HEK293 (cell line): ENCODE data around the gene CRIP1.

ENCODE experiments used
- BCL11A ChIP-seq: fragments of 450-650 bp; formaldehyde crosslinking; IDR thresholded peaks from 2 replicates; pipeline ENCODE4 v1.5.1; 2016; ENCODE audit warnings: low read depth, missing biosample characterization, missing genetic modification characterization
- CTCF ChIP-seq: fragments of 450-650 bp; formaldehyde crosslinking; IDR thresholded peaks from 2 replicates; pipeline ENCODE4 v1.5.1; 2016; ENCODE audit warnings: missing biosample characterization, missing genetic modification characterization
- HIC1 ChIP-seq: fragments of 450-650 bp; formaldehyde crosslinking; IDR thresholded peaks from 2 replicates; pipeline ENCODE4 v1.5.1; 2016; ENCODE audit warnings: missing biosample characterization, missing genetic modification characterization
- KLF1 ChIP-seq: fragments of 450-650 bp; formaldehyde crosslinking; IDR thresholded peaks from 2 replicates; pipeline ENCODE4 v1.5.1; 2016; ENCODE audit warnings: missing biosample characterization, missing genetic modification characterization
- KLF10 ChIP-seq: fragments of 450-650 bp; IDR thresholded peaks from 2 replicates; pipeline ENCODE4 v1.5.1; 2018; ENCODE audit warnings: missing biosample characterization, mild to moderate bottlenecking, missing genetic modification characterization
- KLF9 ChIP-seq: fragments of 450-650 bp; formaldehyde crosslinking; IDR thresholded peaks from 2 replicates; pipeline ENCODE4 v1.5.1; 2016; ENCODE audit warnings: missing biosample characterization, missing genetic modification characterization, low read depth
- SCRT1 ChIP-seq: fragments of 450-650 bp; formaldehyde crosslinking; IDR thresholded peaks from 2 replicates; pipeline ENCODE4 v1.5.1; 2016; ENCODE audit warnings: missing biosample characterization, missing genetic modification characterization, borderline replicate concordance
- SP3 ChIP-seq: fragments of 450-650 bp; formaldehyde crosslinking; IDR thresholded peaks from 2 replicates; pipeline ENCODE4 v1.5.1; 2016; ENCODE audit warnings: missing biosample characterization, missing genetic modification characterization
- TRIM28 ChIP-seq: IDR thresholded peaks from 2 replicates; pipeline ENCODE4 v1.6.1; 2011; ENCODE audit warnings: low read length, control low read depth, borderline replicate concordance
- ZBTB8A ChIP-seq: fragments of 450-650 bp; formaldehyde crosslinking; IDR thresholded peaks from 2 replicates; pipeline ENCODE4 v1.5.1; 2016; ENCODE audit warnings: missing biosample characterization, missing genetic modification characterization
- ZEB2 ChIP-seq: fragments of 450-650 bp; formaldehyde crosslinking; IDR thresholded peaks from 2 replicates; pipeline ENCODE4 v1.5.1; 2016; ENCODE audit warnings: missing biosample characterization, missing genetic modification characterization
- ZIC2 ChIP-seq: fragments of 450-650 bp; formaldehyde crosslinking; IDR thresholded peaks from 2 replicates; pipeline ENCODE4 v1.5.1; 2016; ENCODE audit warnings: missing biosample characterization, missing genetic modification characterization
- ZNF24 ChIP-seq: fragments of 450-650 bp; formaldehyde crosslinking; IDR thresholded peaks from 2 replicates; pipeline ENCODE4 v1.5.1; 2016; ENCODE audit warnings: missing biosample characterization, missing genetic modification characterization
- ZNF391 ChIP-seq: fragments of 450-650 bp; formaldehyde crosslinking; IDR thresholded peaks from 2 replicates; pipeline ENCODE4 v1.5.1; 2016; ENCODE audit warnings: low read depth, missing biosample characterization, missing genetic modification characterization, borderline replicate concordance
- ZNF423 ChIP-seq: fragments of 450-650 bp; formaldehyde crosslinking; IDR thresholded peaks from 2 replicates; pipeline ENCODE4 v1.5.1; 2016; ENCODE audit warnings: missing biosample characterization, missing genetic modification characterization
- ZNF433 ChIP-seq: fragments of 450-650 bp; formaldehyde crosslinking; IDR thresholded peaks from 2 replicates; pipeline ENCODE4 v1.5.1; 2016; ENCODE audit warnings: missing biosample characterization, missing genetic modification characterization, low read depth
- ZNF501 ChIP-seq: fragments of 450-650 bp; formaldehyde crosslinking; IDR thresholded peaks from 2 replicates; pipeline ENCODE4 v1.5.1; 2016; ENCODE audit warnings: missing biosample characterization, missing genetic modification characterization
- ZNF518A ChIP-seq: fragments of 450-650 bp; formaldehyde crosslinking; conservative IDR thresholded peaks from 2 replicates; pipeline ENCODE4 v1.5.1; 2016; ENCODE audit warnings: low read depth, missing biosample characterization, missing genetic modification characterization
- ZNF600 ChIP-seq: fragments of 450-650 bp; formaldehyde crosslinking; IDR thresholded peaks from 2 replicates; pipeline ENCODE4 v1.5.1; 2016; ENCODE audit warnings: missing biosample characterization, missing genetic modification characterization
- ZNF629 ChIP-seq: fragments of 450-650 bp; formaldehyde crosslinking; IDR thresholded peaks from 2 replicates; pipeline ENCODE4 v1.5.1; 2017; ENCODE audit warnings: missing biosample characterization, missing genetic modification characterization
- ZNF785 ChIP-seq: fragments of 450-650 bp; formaldehyde crosslinking; IDR thresholded peaks from 2 replicates; pipeline ENCODE4 v1.5.1; 2016; ENCODE audit warnings: missing biosample characterization, missing genetic modification characterization
- ZNF843 ChIP-seq: fragments of 450-650 bp; formaldehyde crosslinking; IDR thresholded peaks from 2 replicates; pipeline ENCODE4 v1.5.1; 2016; ENCODE audit warnings: missing biosample characterization, missing genetic modification characterization
- ZXDB ChIP-seq: fragments of 450-650 bp; formaldehyde crosslinking; IDR thresholded peaks from 2 replicates; pipeline ENCODE4 v1.5.1; 2016; ENCODE audit warnings: missing biosample characterization, missing genetic modification characterization
- TF ChIP-seq, protein P1 (sequence below): fragments of 450-650 bp; formaldehyde crosslinking; IDR thresholded peaks from 2 replicates; pipeline ENCODE4 v1.5.1; 2016; ENCODE audit warnings: missing biosample characterization, missing genetic modification characterization
- TF ChIP-seq, protein P2 (sequence below): fragments of 450-650 bp; formaldehyde crosslinking; IDR thresholded peaks from 2 replicates; pipeline ENCODE4 v1.5.1; 2016; ENCODE audit warnings: missing biosample characterization, missing genetic modification characterization

The CRIP1 gene

GRCh38 chr14:105480807-105481801 lies 5.6 kb upstream of the CRIP1 start (continued):
- peak; percentile 100 for TF ChIP-seq CTCF (tag by site-specific recombination)
- TF ChIP-seq ZNF785 (tag by site-specific recombination) = peak; percentile 20; the same call in 1 of the 2 replicates
- no peak for TF ChIP-seq SCRT1 (tag by site-specific recombination)
- TF ChIP-seq KLF10 (tag by site-specific recombination) = peak; percentile 39; the same call in 1 of the 2 replicates
- peak; percentile 96 for TF ChIP-seq ZBTB8A (tag by site-specific recombination)
- TF ChIP-seq ZNF423 (tag by site-specific recombination) = peak; percentile 37; the same call in 1 of the 2 replicates
- peak; percentile 52 for TF ChIP-seq SP3 (tag by site-specific recombination)
- TF ChIP-seq, protein P1, sequence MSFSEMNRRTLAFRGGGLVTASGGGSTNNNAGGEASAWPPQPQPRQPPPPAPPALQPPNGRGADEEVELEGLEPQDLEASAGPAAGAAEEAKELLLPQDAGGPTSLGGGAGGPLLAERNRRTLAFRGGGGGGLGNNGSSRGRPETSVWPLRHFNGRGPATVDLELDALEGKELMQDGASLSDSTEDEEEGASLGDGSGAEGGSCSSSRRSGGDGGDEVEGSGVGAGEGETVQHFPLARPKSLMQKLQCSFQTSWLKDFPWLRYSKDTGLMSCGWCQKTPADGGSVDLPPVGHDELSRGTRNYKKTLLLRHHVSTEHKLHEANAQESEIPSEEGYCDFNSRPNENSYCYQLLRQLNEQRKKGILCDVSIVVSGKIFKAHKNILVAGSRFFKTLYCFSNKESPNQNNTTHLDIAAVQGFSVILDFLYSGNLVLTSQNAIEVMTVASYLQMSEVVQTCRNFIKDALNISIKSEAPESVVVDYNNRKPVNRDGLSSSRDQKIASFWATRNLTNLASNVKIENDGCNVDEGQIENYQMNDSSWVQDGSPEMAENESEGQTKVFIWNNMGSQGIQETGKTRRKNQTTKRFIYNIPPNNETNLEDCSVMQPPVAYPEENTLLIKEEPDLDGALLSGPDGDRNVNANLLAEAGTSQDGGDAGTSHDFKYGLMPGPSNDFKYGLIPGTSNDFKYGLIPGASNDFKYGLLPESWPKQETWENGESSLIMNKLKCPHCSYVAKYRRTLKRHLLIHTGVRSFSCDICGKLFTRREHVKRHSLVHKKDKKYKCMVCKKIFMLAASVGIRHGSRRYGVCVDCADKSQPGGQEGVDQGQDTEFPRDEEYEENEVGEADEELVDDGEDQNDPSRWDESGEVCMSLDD (tag by site-specific recombination) = peak; percentile 92
- peak; percentile 31 for TF ChIP-seq KLF1 (tag by site-specific recombination)
- TF ChIP-seq ZNF629 (tag by site-specific recombination) = peak; percentile 64; the same call in 1 of the 2 replicates
- peak; percentile 97 for TF ChIP-seq ZNF600 (tag by site-specific recombination)
- TF ChIP-seq ZNF501 (tag by site-specific recombination) = peak; percentile 91
- TF ChIP-seq ZEB2 (tag by site-specific recombination) = peak; percentile 88
- TF ChIP-seq HIC1 = peak; percentile 98
- TF ChIP-seq ZNF843 (tag by site-specific recombination) = peak; percentile 52; the same call in 1 of the 2 replicates
- no peak for TF ChIP-seq ZNF518A (tag by site-specific recombination)
- TF ChIP-seq ZXDB (tag by site-specific recombination) = peak; percentile 76; the same call in 1 of the 2 replicates
- peak; percentile 62; the same call in 1 of the 2 replicates for TF ChIP-seq ZNF391
- TF ChIP-seq, protein P2, sequence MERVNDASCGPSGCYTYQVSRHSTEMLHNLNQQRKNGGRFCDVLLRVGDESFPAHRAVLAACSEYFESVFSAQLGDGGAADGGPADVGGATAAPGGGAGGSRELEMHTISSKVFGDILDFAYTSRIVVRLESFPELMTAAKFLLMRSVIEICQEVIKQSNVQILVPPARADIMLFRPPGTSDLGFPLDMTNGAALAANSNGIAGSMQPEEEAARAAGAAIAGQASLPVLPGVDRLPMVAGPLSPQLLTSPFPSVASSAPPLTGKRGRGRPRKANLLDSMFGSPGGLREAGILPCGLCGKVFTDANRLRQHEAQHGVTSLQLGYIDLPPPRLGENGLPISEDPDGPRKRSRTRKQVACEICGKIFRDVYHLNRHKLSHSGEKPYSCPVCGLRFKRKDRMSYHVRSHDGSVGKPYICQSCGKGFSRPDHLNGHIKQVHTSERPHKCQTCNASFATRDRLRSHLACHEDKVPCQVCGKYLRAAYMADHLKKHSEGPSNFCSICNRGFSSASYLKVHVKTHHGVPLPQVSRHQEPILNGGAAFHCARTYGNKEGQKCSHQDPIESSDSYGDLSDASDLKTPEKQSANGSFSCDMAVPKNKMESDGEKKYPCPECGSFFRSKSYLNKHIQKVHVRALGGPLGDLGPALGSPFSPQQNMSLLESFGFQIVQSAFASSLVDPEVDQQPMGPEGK = peak; percentile 88
- TF ChIP-seq TRIM28 = peak; percentile 60; the same call in 1 of the 2 replicates
- TF ChIP-seq BCL11A (tag by site-specific recombination) = peak; percentile 80; the same call in 1 of the 2 replicates
- peak; percentile 21; the same call in 1 of the 2 replicates for TF ChIP-seq KLF9 (tag by site-specific recombination)
- no peak for TF ChIP-seq ZNF433 (tag by site-specific recombination)
- no peak; the same call in 1 of the 2 replicates for TF ChIP-seq ZNF24 (tag by site-specific recombination)
- peak; percentile 52 for TF ChIP-seq ZIC2
